Fibroblast of villous mesenchyme (primary cell): ENCODE data around the gene AFG1L. TPM values are rescaled to one million over a fixed set of nuclear protein-coding genes. Genes with fewer than 3 reads are reported as not detected.

Experiments used
- DNase-seq: peaks from one replicate; pipeline ENCODE4 v3.0.0-alpha.2; 2010; ENCODE audit warnings: low read depth
- H3K4me3 ChIP-seq: 2 replicates; pipeline ENCODE4 v1.5.1; 2011; ENCODE audit warnings: low read depth, mild to moderate bottlenecking, low read length
- total RNA-seq: library from RNA; depleted of rRNA; stranded (reverse); fragments of >200 nt; gene quantifications from 2 replicates; pipeline ENCODE4 v1.2.3, GENCODE V29; 2012
- TF ChIP-seq, protein P1 (sequence below): IDR thresholded peaks from 2 replicates; pipeline ENCODE4 v1.5.1; 2012; ENCODE audit warnings: low read depth, mild to moderate bottlenecking, low read length; ENCODE audit not compliant: insufficient read depth

Gene AFG1L
- total RNA-seq, 1 donor = 6.0 TPM

DNA sequence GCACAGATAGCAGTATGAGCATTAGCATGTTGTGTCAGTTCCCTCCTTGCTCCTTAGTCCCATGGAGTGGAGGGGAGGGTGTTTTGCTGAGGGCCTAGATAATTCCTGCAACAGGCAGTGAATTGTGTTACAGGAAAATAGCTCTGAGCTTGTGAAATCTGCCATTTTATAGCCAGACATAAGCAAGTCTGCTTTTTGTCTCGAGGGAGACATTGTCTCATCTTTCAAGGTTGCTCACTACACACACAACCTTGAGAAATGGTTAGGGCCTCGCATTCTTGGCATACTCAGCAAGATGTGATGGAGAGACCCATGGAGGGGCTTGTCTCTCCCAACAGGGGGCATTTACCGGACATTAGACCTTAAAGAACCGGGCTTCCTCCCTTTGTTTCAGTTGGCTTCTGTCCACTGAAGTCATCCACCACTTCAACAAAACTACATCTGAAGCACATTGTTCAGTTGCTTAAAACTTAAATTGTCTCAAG is 157.9 kb downstream of the AFG1L start:
- TF ChIP-seq, protein P1, sequence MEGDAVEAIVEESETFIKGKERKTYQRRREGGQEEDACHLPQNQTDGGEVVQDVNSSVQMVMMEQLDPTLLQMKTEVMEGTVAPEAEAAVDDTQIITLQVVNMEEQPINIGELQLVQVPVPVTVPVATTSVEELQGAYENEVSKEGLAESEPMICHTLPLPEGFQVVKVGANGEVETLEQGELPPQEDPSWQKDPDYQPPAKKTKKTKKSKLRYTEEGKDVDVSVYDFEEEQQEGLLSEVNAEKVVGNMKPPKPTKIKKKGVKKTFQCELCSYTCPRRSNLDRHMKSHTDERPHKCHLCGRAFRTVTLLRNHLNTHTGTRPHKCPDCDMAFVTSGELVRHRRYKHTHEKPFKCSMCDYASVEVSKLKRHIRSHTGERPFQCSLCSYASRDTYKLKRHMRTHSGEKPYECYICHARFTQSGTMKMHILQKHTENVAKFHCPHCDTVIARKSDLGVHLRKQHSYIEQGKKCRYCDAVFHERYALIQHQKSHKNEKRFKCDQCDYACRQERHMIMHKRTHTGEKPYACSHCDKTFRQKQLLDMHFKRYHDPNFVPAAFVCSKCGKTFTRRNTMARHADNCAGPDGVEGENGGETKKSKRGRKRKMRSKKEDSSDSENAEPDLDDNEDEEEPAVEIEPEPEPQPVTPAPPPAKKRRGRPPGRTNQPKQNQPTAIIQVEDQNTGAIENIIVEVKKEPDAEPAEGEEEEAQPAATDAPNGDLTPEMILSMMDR = no peak
- peak; percentile 65 for DNase-seq
- H3K4me3 ChIP-seq = no peak overlapping the region

DNA sequence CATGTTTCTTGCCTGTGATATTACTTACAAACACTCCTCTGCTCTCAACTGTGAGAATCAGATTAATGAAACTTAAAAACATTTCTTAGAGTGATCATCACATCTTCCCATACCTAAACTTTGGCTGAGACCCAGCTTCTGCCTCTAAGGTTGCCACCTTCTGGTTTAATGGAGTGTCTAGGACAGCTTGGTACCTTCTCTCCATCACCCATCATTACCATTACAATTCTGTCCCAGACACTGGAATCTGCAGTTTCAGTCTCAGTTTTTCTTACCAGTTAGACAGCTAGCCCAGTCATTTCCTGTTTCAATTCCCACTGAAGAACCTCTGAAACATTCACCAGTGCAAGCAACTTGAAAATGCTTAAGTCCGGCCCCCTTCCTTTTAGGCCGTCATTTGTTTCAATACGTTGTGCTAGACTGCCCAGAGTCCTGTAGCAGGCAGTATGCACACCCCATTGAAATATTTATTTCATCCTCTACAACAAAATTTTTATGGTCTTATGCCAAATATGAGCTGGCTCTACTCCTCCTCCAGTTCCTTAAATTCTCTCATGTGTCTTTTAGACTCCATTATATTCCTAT is 158.8 kb downstream of the AFG1L start:
- peak; percentile 33 for DNase-seq
- TF ChIP-seq, protein P1 = no peak
- H3K4me3 ChIP-seq = no peak overlapping the region

DNA sequence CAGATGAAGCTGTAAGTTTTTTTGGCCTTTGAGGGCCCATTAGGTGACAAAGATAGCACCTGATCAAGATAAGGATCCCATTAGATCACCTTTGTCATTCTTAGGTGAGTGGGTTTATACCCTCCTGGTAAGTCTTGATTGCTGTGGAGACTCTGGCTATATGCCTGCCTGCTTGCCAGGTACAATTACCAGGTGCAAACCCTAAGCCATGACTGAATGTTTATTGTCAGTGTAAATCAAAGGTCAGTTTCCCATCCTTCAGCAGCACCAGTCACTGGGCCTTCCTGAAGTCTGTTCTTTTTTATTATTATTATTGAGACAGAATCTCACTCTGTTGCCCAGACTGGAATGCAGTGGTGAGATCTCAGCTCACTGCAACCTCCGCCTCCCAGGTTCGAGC is 159.5 kb downstream of the AFG1L start:
- no peak overlapping the region for H3K4me3 ChIP-seq
- TF ChIP-seq, protein P1 = no peak
- DNase-seq = no peak

DNA sequence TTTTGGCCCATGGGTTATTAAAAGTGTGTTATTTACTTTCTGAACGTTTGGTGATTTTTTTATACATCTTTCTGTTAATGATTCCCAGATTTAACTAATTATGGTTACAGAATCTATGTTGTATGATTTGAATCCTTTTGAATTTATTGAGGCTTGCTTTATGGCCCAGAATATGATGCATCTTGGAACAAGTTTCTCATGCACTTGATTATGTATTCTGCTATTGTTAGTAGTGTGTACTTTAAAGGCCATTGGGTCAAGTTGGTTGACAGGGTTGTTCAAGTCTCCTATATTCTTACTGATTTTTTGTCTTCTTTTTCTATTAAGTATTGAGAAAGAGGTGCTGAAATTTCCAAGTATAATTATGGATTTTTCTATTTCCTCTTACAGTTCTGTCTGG is 160.8 kb downstream of the AFG1L start:
- TF ChIP-seq, protein P1 = no peak
- no peak overlapping the region for H3K4me3 ChIP-seq
- no peak for DNase-seq

DNA sequence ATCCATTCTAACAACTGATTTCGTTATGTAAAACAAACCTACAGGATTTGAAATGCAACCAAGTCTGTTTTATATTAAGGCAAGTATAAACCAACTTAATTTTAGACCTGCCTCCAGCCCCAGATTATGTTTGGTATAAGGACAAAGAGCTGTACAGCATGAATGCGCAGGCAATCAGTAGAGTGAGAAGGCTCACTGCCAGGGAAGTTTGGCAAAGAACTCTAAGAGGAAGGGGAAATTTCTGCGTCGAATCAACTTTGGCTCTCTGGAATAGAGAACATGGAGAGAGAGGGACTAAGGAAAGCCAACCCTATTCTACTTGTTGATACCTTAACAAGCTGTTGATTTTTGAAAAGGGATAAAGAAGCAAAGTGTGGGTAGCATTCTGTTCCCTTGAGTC is 168.9 kb downstream of the AFG1L start:
- no peak for DNase-seq
- no peak overlapping the region for H3K4me3 ChIP-seq
- TF ChIP-seq, protein P1 = no peak

DNA sequence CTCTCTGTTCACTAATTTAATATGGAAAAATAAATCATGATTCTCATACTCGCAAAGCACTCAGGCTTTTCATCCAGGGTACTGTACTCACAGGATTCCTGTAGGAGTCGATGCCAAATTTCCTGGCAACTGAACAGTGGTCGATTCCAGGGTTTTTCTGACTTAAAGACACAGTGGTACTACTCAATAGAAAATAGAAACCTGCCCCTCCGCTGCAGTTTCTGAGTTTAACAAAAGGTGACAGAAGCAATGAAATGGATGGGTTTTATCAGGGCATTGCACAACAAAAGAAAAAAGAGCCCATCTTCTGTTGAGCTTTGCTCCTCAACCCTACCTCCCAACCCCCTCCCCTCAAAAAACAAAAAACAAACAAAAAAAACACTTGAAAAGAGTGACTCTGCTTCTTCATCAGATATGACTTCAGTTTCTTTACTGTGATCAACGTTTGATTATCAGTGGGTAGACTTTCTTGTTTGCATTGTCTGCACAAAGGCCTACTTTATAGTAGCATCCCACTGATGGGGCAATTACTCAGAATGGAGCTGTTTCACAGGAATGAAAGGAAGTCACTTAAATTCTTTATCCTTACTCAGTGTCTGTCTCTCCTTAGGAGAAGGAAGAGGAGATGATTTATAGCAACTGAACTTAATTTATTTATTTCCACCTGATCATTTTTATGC is 169.7 kb downstream of the AFG1L start:
- DNase-seq = no peak
- H3K4me3 ChIP-seq = no peak overlapping the region
- TF ChIP-seq, protein P1 = no peak
